K562 (cell line): ENCODE measurements around the gene TXNIP. TPM values are rescaled to one million over a fixed set of nuclear protein-coding genes. Genes with fewer than 3 reads are reported as not detected.

Experiments
- CAMTA2 ChIP-seq: fragments of 250-450 bp; sonication (Bioruptor Pico); conservative IDR thresholded peaks from 2 replicates; pipeline ENCODE4 v1.5.1; 2022
- FIP1L1 ChIP-seq: fragments of 200-400 bp; formaldehyde crosslinking; IDR thresholded peaks from 2 replicates; pipeline ENCODE4 v1.6.1; 2018; ENCODE audit warnings: mild to moderate bottlenecking, low read depth, low read length; ENCODE audit not compliant: poor library complexity, severe bottlenecking
- HES1 ChIP-seq: fragments of 450-650 bp; IDR thresholded peaks from 2 replicates; pipeline ENCODE4 v1.6.1; 2016; ENCODE audit warnings: low read depth, mild to moderate bottlenecking, moderate library complexity
- HMGXB4 ChIP-seq: sonication (generic); formaldehyde crosslinking; IDR thresholded peaks from 2 replicates; pipeline ENCODE4 v1.8.1; 2023; ENCODE audit warnings: mild to moderate bottlenecking, missing genetic modification reagents
- KDM5B ChIP-seq: fragments of 200-600 bp; sonication (generic); IDR thresholded peaks from 2 replicates; pipeline ENCODE4 v1.6.1; 2012; ENCODE audit warnings: low read depth, mild to moderate bottlenecking, moderate library complexity, low read length, control low read depth, inconsistent platforms; ENCODE audit not compliant: insufficient replicate concordance
- LARP7 ChIP-seq: fragments of 450-650 bp; IDR thresholded peaks from 2 replicates; pipeline ENCODE4 v1.6.1; 2016
- MYNN ChIP-seq, 2 experiments: sonication (generic); formaldehyde crosslinking in 1 of 2; IDR thresholded peaks; 2 replicates each; pipeline versions ENCODE4 v1.5.0 to v1.6.1; 2016 to 2020; ENCODE audit warnings: antibody characterized with exemption in 1 of 2, missing genetic modification reagents in 1 of 2
- NR2C1 ChIP-seq, 2 experiments: fragments of 450-650 bp; IDR thresholded peaks; 2 replicates each; pipeline ENCODE4 v1.6.1; 2017; ENCODE audit warnings: mild to moderate bottlenecking in 2 of 2, antibody characterized with exemption in 1 of 2, inconsistent platforms in 1 of 2, missing compliant biosample characterization in 1 of 2, missing genetic modification characterization in 1 of 2
- SUPT5H ChIP-seq: fragments of 450-650 bp; IDR thresholded peaks from 2 replicates; pipeline ENCODE4 v1.6.1; 2016
- TBL1XR1 ChIP-seq, 2 experiments: IDR thresholded peaks; 2 replicates each; pipeline ENCODE4 v1.6.1; 2012; ENCODE audit warnings: improper control_type of control experiment in 2 of 2, low read length in 2 of 2, mild to moderate bottlenecking in 1 of 2
- TOE1 ChIP-seq, 2 experiments: fragments of 450-650 bp in 1 of 2; sonication (generic) in 1 of 2; formaldehyde crosslinking in 1 of 2; IDR thresholded peaks; 2 replicates each; pipeline versions ENCODE4 v1.7.1 to v1.8.0; 2016 to 2022; ENCODE audit warnings: borderline replicate concordance in 2 of 2, mild to moderate bottlenecking in 2 of 2, antibody characterized with exemption in 1 of 2, inconsistent platforms in 1 of 2, low read depth in 1 of 2, missing genetic modification reagents in 1 of 2, moderate library complexity in 1 of 2
- U2AF1 ChIP-seq: fragments of 200-400 bp; formaldehyde crosslinking; optimal IDR thresholded peaks from 2 replicates; pipeline ENCODE3; 2017; ENCODE audit warnings: mild to moderate bottlenecking, low read depth, low read length, moderate library complexity
- ZFP1 ChIP-seq: fragments of 450-650 bp; formaldehyde crosslinking; IDR thresholded peaks from 2 replicates; pipeline ENCODE4 v1.4.0; 2020; ENCODE audit warnings: mild to moderate bottlenecking, mixed read lengths
- ZNF3 ChIP-seq: fragments of 250-450 bp; sonication (Bioruptor Pico); IDR thresholded peaks from 2 replicates; pipeline ENCODE4 v1.5.0; 2021; ENCODE audit warnings: mild to moderate bottlenecking, moderate library complexity
- ZNF41 ChIP-seq: fragments of 250-450 bp; sonication (Bioruptor Pico); conservative IDR thresholded peaks from 2 replicates; pipeline ENCODE4 v1.4.0; 2020; ENCODE audit warnings: mild to moderate bottlenecking
- ZNF445 ChIP-seq: fragments of 250-450 bp; sonication (Bioruptor Pico); IDR thresholded peaks from 2 replicates; pipeline ENCODE4 v1.4.0; 2020; ENCODE audit warnings: low read depth, mild to moderate bottlenecking, moderate library complexity
- ZNF507 ChIP-seq: conservative IDR thresholded peaks from 2 replicates; pipeline ENCODE4 v1.6.1; 2017; ENCODE audit warnings: missing genetic modification characterization, missing compliant biosample characterization
- polyA plus RNA-seq, 8 experiments: library from polyadenylated mRNA; depleted of rRNA in 4 of 8; stranded (reverse) in 5 of 8; unstranded in 3 of 8; fragments of >200 nt; fragmentation: Nextera tagmentation in 2 of 8; fragmentation: Illumina TruSeq in 1 of 8; extraction: Ambion mirVana in 2 of 8; extraction: Trizol in 1 of 8; gene quantifications; 2 replicates each; pipeline versions ENCODE4 v1.2.1 to v1.2.3, GENCODE V29; 2011 to 2014; ENCODE audit warnings: inconsistent platforms in 1 of 8, missing spikeins in 1 of 8
- total RNA-seq, 7 experiments: library from RNA; depleted of rRNA in 6 of 7; stranded (reverse); fragments of >200 nt in 6 of 7; fragmentation: Illumina TruSeq in 2 of 7; extraction: Trizol in 2 of 7; gene quantifications; 2 replicates each; pipeline versions ENCODE4 v1.2.1 to v1.2.3, GENCODE V29; 2011 to 2021; ENCODE audit warnings: low replicate concordance in 1 of 7
- TF ChIP-seq, protein P1 (sequence below): fragments of 450-650 bp; formaldehyde crosslinking; IDR thresholded peaks from 2 replicates; pipeline ENCODE4 v1.4.0; 2022; ENCODE audit warnings: missing genetic modification characterization

TXNIP gene
- total and polyA plus RNA-seq, 9 of the 15 experiments (the other 6 are each of a cell fraction or from before 2014, with no cell fraction given), result 120 to 499 (median 257) TPM

GRCh38 chr1:145991735-145992412 is 4.5 kb downstream of the TXNIP start (continued):
- TF ChIP-seq ZNF41, result peak; percentile 65; the same call in 1 of the 2 replicates
- TF ChIP-seq SUPT5H, result peak; percentile 98
- TF ChIP-seq ZFP1, result peak; percentile 81
- TF ChIP-seq ZNF507 (tag), result no peak
- TF ChIP-seq HES1, result no peak
- TF ChIP-seq TBL1XR1 (IDR thresholded peaks at IDR 0.05; ENCODE audit: low read length in 2 of 2), result peak in 1 of 2 experiments; percentile 56; a peak in 2 of 4 replicates
- peak; percentile 84 for TF ChIP-seq MYNN (IDR thresholded peaks at IDR 0.05)
- TF ChIP-seq MYNN (CRISPR knock-in tag; IDR thresholded peaks at IDR 0.05), result no peak
- TF ChIP-seq U2AF1, result no peak
- peak; percentile 85 for TF ChIP-seq ZNF3 (CRISPR knock-in tag)
- TF ChIP-seq, protein P1, sequence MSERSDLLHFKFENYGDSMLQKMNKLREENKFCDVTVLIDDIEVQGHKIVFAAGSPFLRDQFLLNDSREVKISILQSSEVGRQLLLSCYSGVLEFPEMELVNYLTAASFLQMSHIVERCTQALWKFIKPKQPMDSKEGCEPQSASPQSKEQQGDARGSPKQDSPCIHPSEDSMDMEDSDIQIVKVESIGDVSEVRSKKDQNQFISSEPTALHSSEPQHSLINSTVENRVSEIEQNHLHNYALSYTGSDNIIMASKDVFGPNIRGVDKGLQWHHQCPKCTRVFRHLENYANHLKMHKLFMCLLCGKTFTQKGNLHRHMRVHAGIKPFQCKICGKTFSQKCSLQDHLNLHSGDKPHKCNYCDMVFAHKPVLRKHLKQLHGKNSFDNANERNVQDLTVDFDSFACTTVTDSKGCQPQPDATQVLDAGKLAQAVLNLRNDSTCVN (CRISPR knock-in tag), result peak; percentile 100
- TF ChIP-seq LARP7, result no peak
- no peak; the same call in none of the 2 replicates for TF ChIP-seq TOE1 (IDR thresholded peaks at IDR 0.05; ENCODE audit: borderline replicate concordance)
- no peak for TF ChIP-seq TOE1 (CRISPR knock-in tag; IDR thresholded peaks at IDR 0.05; ENCODE audit: borderline replicate concordance, low read depth)
- TF ChIP-seq HMGXB4 (CRISPR knock-in tag), result no peak
- peak; percentile 97 for TF ChIP-seq ZNF445
- peak; percentile 92 for TF ChIP-seq KDM5B
- TF ChIP-seq FIP1L1, result peak; percentile 30
- TF ChIP-seq NR2C1 (IDR thresholded peaks at IDR 0.05), result no peak
- no peak for TF ChIP-seq NR2C1 (tag; IDR thresholded peaks at IDR 0.05)
- peak; percentile 89; the same call in 1 of the 2 replicates for TF ChIP-seq CAMTA2 (CRISPR knock-in tag)
